ENCODE measurements around the gene CYP4F22.
"Not testable (repeated sequence)": the region's sequence is repeated elsewhere in the genome, so short reads cannot be mapped to it uniquely, and the experiment has no call there.

The CYP4F22 gene

DNA sequence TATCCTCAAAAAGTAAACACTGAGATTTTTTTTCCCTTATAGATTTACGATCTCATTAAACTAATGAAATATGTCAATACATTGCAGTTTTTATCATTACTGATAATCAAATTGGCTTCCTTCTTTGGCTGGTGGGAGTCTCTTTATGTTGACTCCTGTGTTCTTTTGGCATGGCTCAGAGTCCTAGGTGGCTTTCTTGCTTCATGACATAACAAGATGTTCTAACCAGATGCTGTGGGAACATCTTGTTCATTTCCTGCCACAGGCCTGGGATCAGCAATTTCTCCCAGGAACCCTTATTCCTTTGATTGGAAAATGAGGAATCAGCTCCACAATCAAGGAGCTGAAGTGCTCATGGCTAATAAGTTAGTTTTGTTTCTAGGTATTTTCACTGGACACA lies 13.2 kb upstream of the CYP4F22 start:
- no peak for DNase-seq

DNA sequence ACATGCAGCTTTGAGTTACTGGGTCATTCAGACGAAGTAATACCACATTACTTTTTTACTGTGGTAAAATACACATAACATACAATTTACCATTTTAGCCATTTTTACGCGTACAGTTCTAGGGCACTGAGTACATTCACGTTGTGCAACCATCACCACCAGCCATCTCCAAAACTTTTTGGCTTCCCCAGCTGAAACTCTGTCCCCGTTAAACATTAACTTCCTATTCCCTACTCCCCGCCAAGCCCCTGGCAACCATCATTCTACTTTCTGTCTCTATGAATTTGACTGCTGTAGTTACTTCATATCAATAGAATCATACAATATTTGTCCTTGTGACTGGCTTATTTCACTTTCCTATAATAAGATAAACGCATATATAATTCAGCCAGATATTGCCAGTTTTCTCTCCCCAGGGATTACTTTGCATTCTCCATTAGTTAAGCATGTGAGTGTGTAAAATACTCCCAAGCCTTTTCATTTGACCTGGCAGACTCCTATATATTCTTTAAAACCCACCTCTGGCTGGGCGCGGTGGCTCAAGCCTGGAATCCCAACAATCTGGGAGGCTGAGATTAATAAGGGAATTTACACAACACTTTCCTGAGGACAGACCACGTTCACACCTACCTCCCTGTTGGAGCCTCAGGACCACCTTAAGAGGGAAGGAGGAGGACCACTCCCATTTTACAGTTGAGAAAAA lies 10.0 kb upstream of the CYP4F22 start:
- DNase-seq = no peak

DNA sequence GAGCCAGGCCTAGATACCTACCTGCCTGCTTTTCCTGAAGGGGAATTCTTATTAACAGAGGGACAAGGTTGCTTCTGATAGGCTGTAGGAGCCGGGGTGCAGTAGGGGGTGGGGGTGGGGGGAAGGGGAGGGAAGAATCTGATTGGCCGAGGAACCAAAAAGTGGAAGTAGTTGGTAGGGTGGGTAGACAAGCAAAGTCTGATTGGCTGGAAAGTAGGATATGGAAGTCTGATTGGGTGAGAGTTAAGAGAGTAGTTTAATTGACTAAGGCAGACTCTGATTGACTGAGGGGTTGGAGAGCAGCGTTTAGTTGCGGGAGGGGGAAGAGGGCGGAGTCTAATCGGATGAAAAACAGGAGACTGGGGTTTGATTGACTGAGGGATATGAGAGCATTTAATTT lies 9.4 kb upstream of the CYP4F22 start:
- no peak for DNase-seq

DNA sequence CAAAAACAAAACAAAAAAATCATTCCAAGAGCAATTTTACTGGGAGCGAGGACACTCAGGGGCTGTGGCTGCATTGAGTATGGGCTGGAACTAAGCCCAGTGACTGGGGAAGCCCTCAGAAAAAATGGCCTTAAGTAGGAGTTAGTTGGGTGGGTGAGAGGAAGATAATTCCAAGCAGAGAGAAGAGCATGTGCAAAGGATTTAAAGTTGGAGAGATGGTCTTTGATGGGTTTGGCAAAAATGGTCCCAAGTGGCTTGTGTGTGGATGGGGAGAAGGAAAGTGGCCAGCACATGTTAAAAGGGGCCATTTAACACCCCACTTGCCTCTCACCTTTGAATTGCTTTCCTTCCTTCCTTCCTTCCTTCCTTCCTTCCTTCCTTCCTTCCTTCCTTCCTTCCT lies 6.7 kb upstream of the CYP4F22 start:
- DNase-seq = no peak

DNA sequence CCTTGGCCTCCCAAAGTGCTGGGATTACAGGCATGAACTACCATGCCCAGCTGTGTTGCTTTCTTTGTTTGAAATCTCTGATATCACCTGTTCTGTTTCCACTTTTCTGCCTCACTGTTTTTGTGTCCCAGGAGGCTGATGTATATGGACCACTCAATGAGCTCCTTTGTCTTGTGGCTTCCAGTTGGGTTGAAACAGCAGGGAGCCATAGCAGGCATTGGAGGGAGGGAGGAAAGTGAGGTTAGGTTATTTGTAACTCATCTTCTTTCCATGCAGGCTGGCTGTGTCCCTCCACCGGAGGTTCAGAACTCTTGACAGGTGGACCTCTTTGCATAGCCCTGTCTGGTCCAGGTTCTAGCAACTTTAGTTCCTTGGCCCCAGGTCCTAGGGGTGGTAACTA lies 6.1 kb upstream of the CYP4F22 start:
- no peak for DNase-seq

DNA sequence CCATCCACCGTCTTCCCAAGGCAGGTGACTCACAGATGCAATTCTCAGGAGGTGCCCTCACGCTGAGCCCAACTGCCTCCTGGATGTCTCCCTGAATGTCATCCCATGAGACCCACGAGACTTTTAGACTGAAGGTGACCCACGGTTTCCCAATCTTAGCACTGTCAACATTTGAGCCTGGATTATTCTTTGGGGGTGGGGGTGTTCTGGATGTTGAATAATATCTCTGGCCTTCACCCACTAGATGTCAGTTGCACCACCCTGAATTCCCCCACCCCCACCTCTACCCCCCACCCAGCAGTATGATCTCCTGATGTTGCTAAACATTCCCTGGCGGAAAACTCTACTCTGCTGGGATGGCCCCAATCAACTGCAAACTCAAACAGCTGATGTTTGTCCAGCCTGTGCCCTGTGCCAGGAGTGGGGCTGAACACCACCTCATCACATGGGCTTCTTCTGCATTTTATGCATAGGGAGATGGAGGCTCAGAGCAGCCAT lies 2.2 kb upstream of the CYP4F22 start:
- DNase-seq = no peak

DNA sequence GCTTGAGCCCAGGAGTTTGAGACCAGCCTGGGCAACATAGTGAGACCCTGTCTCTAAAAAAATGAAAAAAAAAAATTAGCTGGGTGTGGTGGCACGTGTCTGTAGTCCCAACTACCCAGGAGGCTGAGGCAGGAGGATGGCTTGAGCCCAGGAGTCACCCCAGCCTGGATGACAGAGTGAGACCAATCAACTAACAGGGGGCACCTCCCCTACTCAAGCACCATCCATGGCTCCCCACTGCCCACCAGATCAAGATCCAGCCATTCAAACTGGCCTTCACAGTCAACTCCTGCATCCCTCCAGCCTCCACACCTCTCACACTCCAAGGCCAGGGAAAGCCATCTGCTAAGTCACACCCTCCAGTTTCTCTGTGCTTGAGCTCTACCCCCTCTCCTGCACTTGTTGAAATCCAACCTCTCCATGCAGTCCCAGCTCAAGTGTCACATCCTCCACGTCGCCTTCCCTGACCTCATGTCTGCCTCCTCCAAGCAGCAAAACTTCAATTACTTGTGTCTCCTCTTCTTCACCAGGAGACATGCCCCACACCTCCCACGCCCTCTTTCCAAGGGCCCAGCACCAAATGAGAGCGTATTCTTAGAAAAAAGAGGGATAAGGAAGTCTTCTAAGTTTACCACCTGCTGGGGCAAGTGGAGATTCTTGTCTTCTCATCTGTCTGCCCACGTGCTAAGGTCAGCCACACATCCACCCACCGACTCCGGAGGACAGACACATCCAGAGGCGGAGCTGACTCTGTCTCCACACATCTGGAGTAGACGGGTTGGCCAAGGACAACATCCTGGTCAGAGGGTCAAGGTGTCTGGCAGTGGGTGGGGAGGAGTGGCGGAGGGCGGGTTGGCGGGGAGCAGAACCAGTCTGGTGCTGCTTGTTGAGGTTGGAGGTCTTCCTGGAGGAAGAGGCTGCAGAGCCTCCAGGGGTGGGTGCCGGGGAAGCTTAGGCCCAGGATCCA lies 974 bp upstream of the CYP4F22 start:
- DNase-seq = no peak

DNA sequence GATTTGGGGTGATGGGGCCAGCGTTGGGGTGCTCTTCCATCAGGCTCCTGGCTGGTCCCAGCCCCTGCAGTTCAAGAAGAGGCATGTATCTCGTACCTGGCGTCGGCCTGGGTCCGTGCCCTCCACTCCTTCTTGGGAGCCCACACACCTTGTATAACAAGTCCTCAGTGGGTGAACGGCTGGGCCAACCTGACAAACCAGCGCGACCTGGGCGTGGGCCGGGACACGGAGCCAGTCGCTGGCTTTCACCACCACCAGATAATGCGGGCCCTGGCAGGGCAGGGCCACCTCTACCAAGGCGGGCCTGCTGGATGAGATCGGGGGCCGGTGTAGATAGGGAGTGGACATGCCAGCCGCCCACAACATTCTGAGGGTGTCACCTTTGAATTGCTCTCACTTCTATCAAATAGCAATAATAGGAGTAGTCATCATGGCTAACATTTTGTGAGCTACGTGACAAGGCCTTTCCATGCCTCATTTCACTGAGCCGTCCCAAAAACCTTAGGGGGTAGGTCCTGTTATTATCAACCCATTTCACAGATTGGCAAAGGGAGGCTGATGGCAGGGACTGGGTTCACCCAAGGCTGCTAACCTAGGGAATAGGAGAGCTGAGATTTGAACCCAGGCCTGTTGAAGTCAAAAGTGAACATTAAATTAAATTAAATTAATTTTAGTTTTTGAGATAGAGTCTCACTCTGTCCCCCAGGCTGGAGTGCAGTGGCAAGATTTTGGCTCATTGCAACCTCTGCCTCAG lies 3.5 kb downstream of the CYP4F22 start:
- DNase-seq = no peak

DNA sequence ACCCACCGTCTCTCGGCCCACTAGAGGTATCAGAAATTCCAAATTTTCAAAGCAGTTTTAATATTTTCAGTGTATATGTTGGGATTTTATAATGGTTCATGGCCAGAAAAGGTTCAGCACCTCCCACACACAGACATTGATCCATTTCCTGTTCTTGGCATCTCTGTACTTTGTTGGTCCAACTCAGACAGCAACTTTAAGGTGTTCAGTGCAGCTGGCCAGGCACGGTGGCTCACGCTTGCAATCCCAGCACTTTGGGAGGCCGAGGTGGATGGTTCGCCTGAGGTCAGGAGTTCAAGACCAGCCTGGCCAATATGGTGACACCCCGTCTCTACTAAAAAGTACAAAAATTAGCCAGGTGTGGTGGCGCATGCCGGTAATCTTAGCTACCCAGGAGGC lies 6.9 kb downstream of the CYP4F22 start:
- DNase-seq = not testable (repeated sequence)

DNA sequence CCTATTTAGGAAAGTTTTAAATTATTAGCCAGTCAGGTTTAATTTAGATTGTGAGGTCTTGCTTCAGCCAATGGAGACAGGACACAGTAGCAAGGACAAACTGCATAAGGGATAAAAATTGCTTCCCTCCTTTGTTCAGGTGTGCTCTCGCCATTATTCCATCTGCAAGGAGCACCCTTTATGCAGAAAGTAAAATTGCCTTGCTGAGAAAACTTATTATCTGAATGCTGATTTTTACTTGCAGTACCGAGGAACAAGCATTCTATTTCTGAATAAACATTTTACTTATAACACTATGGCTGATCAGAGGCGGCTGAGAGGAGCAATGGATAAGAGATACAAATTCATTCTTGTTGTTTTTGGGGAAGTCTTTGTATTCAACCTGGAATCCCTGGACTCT lies 8.0 kb downstream of the CYP4F22 start:
- DNase-seq = no peak

DNA sequence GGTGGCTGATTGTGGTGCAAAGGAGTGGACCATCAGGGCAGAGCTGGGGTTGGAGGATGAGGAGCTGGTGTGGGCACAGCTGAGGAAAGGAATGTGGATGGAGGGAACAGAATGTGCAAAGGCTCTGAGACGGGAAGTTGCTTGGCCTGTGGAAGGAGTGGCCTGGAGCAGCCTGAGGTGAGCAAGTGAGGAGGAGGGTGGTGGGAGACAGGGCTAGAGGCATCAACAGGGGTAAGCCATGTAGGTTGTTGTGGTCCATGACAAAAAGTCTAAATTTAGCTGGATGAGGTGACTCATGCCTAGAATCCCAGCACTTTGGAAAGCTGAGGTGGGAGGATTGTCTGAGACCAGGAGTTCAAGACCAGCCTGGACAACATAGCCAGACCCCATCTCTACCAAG lies 9.5 kb downstream of the CYP4F22 start:
- DNase-seq = no peak

DNA sequence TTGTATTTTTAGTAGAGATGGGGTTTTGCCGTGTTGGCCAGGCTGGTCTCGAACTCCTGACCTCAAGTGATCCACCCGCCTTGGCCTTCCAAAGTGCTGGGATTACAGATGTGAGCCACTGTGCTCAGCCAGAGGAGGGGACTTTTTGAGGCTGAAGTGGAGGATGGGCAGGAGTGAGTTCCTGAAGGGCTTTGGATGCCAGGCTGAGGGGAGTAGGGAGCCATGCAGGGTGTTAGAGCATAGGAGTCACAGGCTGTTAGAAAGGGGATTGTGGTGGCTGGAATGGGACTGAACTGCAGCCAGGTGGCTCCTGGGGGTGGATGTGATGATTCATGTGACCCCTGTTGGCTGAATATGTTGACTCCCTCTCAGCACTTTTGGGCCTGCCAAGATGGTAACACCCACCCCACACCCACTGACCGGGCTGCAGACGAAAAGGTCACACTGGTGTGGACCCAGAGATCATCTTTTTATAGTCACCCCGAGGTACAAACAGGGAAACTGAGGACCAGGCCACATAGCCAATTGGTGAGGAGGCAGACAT lies 11.2 kb downstream of the CYP4F22 start:
- no peak for DNase-seq

DNA sequence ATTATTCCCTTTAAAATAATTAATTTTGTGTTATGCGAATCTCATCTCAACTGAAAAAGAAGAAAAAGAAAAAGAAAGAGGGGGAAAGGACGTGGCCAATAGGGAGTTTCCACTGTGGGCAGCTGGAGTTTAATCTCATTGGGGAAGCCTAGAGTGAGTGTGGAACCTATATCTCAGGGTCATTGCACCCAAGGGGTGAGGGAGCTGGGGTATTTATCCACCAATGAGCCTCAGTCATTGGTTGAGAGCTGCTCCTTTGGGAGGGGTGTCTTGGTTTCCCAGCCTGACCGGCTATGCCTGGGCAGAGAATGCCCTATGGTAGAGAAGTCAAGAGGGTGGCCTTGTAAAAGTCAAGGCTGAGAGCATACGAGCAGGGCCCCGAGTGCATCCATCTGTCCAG lies 16.5 kb downstream of the CYP4F22 start:
- DNase-seq = no peak

DNA sequence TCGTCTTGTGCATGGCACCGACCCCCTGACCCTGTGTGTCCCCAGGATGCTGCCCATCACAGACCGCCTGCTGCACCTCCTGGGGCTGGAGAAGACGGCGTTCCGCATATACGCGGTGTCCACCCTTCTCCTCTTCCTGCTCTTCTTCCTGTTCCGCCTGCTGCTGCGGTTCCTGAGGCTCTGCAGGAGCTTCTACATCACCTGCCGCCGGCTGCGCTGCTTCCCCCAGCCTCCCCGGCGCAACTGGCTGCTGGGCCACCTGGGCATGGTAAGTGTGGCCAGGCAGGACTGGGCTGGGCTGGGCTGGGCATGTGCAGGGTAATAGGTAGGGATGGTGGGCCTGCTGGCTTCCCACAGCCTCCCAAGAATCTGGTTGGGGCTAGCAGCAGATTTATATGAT lies 17.0 kb downstream of the CYP4F22 start:
- DNase-seq = no peak

DNA sequence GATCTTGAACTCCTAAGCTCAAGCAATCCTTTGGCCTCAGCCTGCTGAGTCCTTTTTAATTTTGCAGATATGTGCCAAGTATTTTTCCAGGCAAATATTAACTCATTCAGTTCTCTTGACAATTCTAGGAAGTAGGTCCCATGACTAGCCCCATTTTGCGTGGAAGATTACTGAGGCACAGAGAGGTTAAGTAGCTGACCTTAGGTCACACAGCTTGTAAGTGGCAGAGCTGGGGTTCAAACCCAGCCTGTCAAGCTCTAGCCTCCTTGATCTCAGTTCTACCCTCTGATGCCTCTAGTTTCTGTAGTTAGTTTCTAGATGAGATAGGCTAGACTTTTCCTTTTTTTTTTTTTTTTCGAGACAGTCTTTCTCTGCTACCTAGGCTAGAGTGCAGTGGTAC lies 18.1 kb downstream of the CYP4F22 start:
- no peak for DNase-seq

DNA sequence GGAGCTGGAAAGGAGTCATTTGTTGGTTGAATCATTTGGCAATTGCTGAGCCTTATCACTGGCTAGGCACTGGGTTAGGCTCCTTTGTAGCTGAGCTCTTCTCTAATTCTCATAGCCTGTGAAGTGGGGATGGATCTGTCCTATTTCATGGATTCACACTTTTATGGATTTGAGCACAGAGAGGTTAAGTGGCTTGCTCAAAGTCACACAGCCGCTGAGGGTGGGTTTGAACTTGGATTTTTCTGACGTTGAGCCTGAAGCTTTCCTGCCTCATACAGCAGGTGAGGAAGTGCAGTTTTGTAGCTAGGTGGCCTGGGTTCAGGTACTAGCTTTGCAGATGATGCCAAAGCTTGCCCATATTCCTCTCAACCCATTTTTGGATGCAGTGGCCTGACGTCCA lies 19.4 kb downstream of the CYP4F22 start:
- DNase-seq = no peak

DNA sequence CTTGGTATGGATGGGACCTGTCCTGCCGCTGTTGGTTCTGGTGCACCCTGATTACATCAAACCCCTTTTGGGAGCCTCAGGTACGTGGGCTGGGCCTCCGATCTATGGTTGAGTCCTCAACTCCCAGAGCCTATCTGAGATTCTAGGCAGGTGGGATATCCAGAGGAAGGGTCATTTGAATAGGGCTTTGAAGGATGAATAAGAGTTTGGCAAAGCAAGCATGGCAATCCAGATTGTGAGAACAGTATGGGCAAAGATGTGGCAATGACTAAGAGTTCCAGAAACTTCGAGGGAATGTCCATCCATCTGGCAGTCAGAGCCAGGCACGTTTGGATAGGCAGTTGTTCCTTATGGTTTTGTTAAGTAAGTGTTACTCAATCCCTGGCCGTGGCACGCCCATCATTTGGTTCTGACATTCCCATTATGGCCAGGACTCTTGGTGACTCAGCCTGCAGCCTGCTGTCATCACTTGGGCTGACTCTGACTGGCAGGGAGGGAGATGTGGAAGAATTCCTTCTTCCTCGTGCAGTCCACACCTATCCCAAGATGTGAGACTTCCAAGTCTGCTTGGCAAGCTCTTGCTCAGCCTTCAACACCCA lies 21.5 kb downstream of the CYP4F22 start:
- DNase-seq = no peak

DNA sequence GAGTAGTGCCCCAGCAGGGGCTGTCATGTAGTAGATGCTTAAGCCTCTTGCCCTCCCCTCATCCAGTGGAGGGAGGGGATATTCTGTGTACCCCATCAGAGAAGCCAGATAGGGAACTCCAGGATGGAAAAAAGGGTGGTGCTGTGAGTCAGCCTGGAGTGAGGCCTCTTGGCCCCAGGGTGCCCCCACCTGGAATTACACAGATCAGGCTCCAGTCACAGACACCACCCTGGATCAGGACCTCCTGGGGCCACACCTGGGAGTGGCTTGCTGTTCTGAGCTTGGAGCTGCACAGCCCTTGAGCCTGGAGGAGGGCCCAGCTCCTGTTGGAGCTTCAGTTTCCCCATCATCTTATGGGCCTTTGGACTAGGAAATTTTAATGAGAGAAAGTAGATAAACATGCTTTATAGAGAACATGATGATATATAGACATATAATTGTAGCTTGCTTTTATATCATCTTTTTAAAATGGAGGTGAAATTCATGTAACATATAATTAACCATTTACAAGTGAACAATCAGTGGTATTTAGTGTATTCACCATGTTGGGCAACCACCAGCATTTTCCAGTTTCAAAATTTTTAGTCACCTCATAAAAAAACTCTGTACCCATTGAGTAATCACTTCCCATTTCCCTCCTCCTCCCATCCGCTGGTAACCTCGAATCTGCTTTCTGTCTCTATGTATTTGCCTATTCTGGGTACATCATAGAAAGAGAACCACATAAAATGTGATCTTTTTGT lies 24.6 kb downstream of the CYP4F22 start:
- no peak for DNase-seq

DNA sequence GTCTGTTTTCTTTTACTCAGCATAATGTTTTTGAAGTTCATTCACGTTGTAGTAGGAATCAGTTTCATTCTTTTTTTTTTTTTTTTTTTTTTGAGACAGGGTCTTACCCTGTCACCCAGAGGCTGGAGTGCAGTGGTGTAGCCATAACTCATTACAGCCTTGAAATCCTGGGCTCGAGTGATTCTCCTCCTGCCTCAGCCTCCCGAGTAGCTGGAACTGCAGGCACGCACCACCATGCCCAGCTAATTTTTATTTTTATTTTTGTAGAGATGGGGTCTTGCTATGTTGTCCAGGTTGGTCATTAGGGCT lies 25.2 kb downstream of the CYP4F22 start:
- DNase-seq = not testable (repeated sequence)

DNA sequence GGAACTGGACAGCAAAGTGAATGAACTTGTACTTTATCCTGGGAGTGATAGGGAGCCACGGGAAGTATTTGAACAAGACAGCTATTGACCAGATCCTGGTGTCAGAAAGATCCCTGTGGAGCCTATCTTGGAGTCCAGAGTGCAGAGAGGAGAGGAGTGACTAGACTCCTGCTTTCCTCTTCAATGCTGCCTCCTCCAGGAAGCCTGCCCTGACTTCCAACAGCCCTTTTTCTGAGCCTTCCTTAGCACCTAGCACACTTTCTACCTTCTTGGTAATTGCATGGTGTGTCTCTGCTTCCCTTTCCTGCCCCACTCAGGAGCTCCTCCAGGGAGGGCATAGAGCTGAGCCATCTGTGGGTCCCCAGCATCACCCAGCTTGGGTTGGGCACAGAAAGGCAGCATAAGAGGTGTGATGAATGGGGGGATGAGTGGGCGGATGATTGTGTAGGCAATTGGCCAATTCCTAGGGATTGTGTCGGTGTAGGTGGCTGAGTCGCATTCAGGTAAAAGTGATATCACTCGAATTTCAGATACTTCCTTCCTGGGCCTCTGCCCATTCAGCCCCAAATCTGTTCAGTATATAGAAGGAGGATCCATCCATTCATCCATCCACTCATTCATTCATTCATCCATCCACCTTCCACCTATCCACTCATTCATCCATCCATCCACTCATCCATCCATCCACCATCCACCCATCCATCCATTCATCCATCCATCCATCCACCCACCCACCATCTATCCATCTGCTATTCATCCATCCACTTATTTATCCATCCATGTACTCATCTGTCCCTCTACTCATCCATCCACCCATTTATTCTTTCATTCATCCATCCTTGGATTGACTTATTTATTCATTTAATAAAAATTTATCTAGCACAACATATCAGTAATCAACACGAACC lies 26.9 kb downstream of the CYP4F22 start:
- DNase-seq = no peak

DNA sequence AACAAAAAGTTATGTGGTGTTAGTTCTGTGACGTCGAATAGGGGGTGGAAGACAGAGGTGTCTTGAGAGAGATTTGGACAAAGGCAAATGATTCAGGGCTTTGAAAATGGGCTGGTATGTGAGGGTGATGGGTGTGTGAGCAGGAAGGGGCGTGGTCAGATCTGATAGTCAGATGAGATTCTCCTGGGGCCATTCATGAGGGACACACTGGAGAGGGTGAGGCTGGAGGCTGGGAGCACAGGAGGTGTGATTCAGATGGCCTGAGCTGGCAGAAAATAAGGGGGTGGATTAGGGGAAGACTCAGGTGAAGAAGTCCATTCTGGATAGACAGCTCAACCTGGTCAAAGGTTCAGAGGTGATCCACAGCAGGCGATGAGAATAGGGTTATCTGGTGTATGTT lies 28.0 kb downstream of the CYP4F22 start:
- no peak for DNase-seq

Data from kidney glomerular epithelial cell (primary cell).